GM18505 (cell line): ENCODE measurements around the gene DPP3.

Experiments
- ATAC-seq: cut with Tn5 transposase; IDR thresholded peaks from one replicate; pipeline ENCODE4 v1.9.1; 2021; ENCODE audit not compliant: unreplicated experiment
- POLR2A ChIP-seq: IDR thresholded peaks from 4 replicates; pipeline ENCODE4 v1.6.1; 2011; ENCODE audit warnings: borderline replicate concordance; ENCODE audit not compliant: insufficient read depth, insufficient read length; ENCODE audit errors: extremely low read depth

The DPP3 gene

DNA sequence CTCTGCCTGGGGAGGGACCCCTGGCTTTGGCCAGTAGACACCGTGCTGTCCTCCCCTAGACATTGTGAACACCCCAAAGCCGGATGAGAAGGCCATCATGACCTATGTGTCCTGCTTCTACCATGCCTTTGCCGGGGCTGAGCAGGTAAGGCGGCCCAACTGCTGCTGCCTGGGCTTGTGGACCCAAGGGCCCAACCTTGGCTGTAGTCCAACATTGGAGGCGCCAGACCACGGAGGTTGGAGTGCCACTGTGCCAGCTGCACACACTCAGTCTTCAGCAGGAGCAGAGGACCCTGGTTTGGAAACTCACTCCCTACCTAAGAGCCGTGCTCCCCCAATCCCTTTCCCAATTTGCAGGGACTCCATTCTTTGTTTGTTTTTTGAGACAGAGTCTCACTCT, 75.9 kb downstream of the DPP3 start:
- no peak for TF ChIP-seq POLR2A
- no peak for ATAC-seq

DNA sequence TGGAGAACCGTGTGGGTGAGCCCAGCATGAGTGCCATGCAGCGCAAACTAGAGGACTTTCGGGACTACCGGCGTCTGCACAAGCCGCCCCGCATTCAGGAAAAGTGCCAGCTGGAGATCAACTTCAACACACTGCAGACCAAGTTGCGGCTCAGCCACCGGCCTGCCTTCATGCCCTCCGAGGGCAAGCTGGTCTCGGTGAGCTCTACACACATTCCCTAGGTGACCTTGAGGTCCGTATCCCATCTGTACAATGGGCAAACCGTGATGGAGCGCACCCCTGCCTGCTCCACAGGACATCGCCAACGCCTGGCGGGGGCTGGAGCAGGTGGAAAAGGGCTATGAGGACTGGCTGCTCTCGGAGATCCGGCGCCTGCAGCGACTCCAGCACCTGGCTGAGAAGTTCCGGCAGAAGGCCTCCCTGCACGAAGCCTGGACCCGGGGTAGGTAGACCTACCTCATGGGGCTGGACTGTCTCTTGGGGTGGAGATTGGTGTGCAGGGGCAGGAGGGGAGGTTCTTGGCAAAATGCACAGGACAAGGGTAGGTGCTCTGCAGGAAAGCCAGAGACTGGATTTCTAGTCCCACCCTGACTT, 77.6 kb downstream of the DPP3 start:
- TF ChIP-seq POLR2A, result no peak
- no peak for ATAC-seq
